ENCODE measurements around the gene STAT4. TPM values are rescaled to one million over a fixed set of nuclear protein-coding genes. Genes with fewer than 3 reads are reported as not detected.
A peak's percentile ranks its signal among the peaks of the same experiment; 100 is the strongest.

The STAT4 gene
- total RNA-seq, 1 donor from 2014 or later, result 1.6 TPM

- FAIRE-seq (no peak), DNase-seq (ENCODE audit: low read depth) (no peak)
- Mint-ChIP-seq H3K36me3 (ENCODE audit: low read depth, unreplicated experiment) (peaks cover 43% of the 10 kb centered on the region), H3K27ac (ENCODE audit: unreplicated experiment) (no peak overlapping the region), H3K9me3 (ENCODE audit: unreplicated experiment) (no peaks in the 10 kb centered on the region), H3K27me3 (ENCODE audit: low read depth, unreplicated experiment) (no peaks in the 10 kb centered on the region), H3K4me3 (ENCODE audit: unreplicated experiment) (peak overlapping the region; percentile 58), H3K4me1 (ENCODE audit: low read depth, unreplicated experiment) (peaks cover 57% of the 10 kb centered on the region)
- Histone ChIP-seq H3K4me1 (ENCODE audit: insufficient read depth, low read length) (peaks cover 32% of the 10 kb centered on the region), H3K4me2 (ENCODE audit: low read length) (no peak overlapping the region), H3K9me3 (ENCODE audit: insufficient read depth, low read depth, low read length) (no peaks in the 10 kb centered on the region), H3K36me3 (ENCODE audit: insufficient read depth, low read length) (peaks cover 59% of the 10 kb centered on the region), H3K27me3 (ENCODE audit: insufficient read depth, low read length) (no peaks in the 10 kb centered on the region), H3K4me3 (ENCODE audit: insufficient read depth, low read depth, low read length) (no peak overlapping the region), H3K79me2 (ENCODE audit: insufficient read depth, low read length) (no peaks in the 10 kb centered on the region), H4K20me1 (ENCODE audit: insufficient read depth, low read length) (peaks cover 22% of the 10 kb centered on the region), H3K9ac (ENCODE audit: low read length) (no peak overlapping the region), H2AFZ (ENCODE audit: low read depth, low read length) (no peak overlapping the region), H3K27ac (ENCODE audit: low read depth, low read length) (no peak overlapping the region)
- no peak for TF ChIP-seq EZH2 (IDR thresholded peaks at IDR 0.05; ENCODE audit: insufficient read depth, low read length)
- TF ChIP-seq CTCF (IDR thresholded peaks at IDR 0.05; ENCODE audit: insufficient read depth, low read depth, low read length), result no peak
Measured at GRCh38 chr2:190982262-190983034, 168.3 kb downstream of the STAT4 start.

- Histone ChIP-seq H3K9me3 (ENCODE audit: insufficient read depth, low read depth, low read length) (no peaks in the 10 kb centered on the region), H4K20me1 (ENCODE audit: insufficient read depth, low read length) (peaks cover 22% of the 10 kb centered on the region), H2AFZ (ENCODE audit: low read depth, low read length) (no peak overlapping the region), H3K4me2 (ENCODE audit: low read length) (no peak overlapping the region), H3K4me1 (ENCODE audit: insufficient read depth, low read length) (peaks cover 32% of the 10 kb centered on the region), H3K36me3 (ENCODE audit: insufficient read depth, low read length) (peaks cover 65% of the 10 kb centered on the region), H3K4me3 (ENCODE audit: insufficient read depth, low read depth, low read length) (no peak overlapping the region), H3K27me3 (ENCODE audit: insufficient read depth, low read length) (no peaks in the 10 kb centered on the region), H3K9ac (ENCODE audit: low read length) (no peak overlapping the region), H3K79me2 (ENCODE audit: insufficient read depth, low read length) (no peaks in the 10 kb centered on the region), H3K27ac (ENCODE audit: low read depth, low read length) (no peak overlapping the region)
- Mint-ChIP-seq H3K27ac (ENCODE audit: unreplicated experiment) (no peak overlapping the region), H3K27me3 (ENCODE audit: low read depth, unreplicated experiment) (no peaks in the 10 kb centered on the region), H3K36me3 (ENCODE audit: low read depth, unreplicated experiment) (peaks cover 41% of the 10 kb centered on the region), H3K9me3 (ENCODE audit: unreplicated experiment) (no peaks in the 10 kb centered on the region), H3K4me3 (ENCODE audit: unreplicated experiment) (no peak overlapping the region), H3K4me1 (ENCODE audit: low read depth, unreplicated experiment) (peaks cover 57% of the 10 kb centered on the region)
- FAIRE-seq, result no peak
- no peak for DNase-seq (ENCODE audit: low read depth)
- TF ChIP-seq CTCF (IDR thresholded peaks at IDR 0.05; ENCODE audit: insufficient read depth, low read depth, low read length), result no peak
Measured at GRCh38 chr2:190981733-190982132, 169.1 kb downstream of the STAT4 start.

DNA sequence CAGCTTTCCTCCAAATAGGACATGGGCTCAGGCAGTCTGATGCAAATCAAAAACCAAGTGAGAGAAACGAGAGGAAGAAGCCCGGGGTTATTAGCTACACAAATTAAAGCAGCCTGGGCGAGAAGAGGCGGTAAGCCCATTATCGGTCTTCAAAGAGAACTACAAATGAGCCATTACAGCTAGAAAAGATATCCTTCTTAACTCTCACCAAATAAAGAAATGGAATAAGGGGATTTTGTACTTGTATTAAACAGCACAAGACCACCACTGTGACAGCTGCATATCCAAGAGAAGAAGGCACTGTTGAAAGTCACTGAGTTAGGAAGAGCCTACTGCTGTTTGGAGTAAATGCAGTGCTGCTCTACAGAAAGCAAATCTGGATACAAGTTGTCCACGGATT, 169.5 kb downstream of the STAT4 start:
- DNase-seq (ENCODE audit: low read depth) (no peak), FAIRE-seq (no peak)
- Mint-ChIP-seq H3K36me3 (ENCODE audit: low read depth, unreplicated experiment) (peaks cover 43% of the 10 kb centered on the region), H3K27ac (ENCODE audit: unreplicated experiment) (peak overlapping the region; percentile 63), H3K27me3 (ENCODE audit: low read depth, unreplicated experiment) (no peaks in the 10 kb centered on the region), H3K9me3 (ENCODE audit: unreplicated experiment) (no peaks in the 10 kb centered on the region), H3K4me1 (ENCODE audit: low read depth, unreplicated experiment) (peaks cover 57% of the 10 kb centered on the region), H3K4me3 (ENCODE audit: unreplicated experiment) (no peak overlapping the region)
- H3K27ac ChIP-seq (ENCODE audit: low read depth, low read length), result no peak overlapping the region
- peaks cover 32% of the 10 kb centered on the region for H3K4me1 ChIP-seq (ENCODE audit: insufficient read depth, low read length)
- H4K20me1 ChIP-seq (ENCODE audit: insufficient read depth, low read length), result peaks cover 22% of the 10 kb centered on the region
- no peaks in the 10 kb centered on the region for H3K27me3 ChIP-seq (ENCODE audit: insufficient read depth, low read length)
- no peak overlapping the region for H3K4me2 ChIP-seq (ENCODE audit: low read length)
- no peaks in the 10 kb centered on the region for H3K9me3 ChIP-seq (ENCODE audit: insufficient read depth, low read depth, low read length)
- no peak overlapping the region for H2AFZ ChIP-seq (ENCODE audit: low read depth, low read length)
- TF ChIP-seq CTCF (IDR thresholded peaks at IDR 0.05; ENCODE audit: insufficient read depth, low read depth, low read length) (no peak), EZH2 (IDR thresholded peaks at IDR 0.05; ENCODE audit: insufficient read depth, low read length) (no peak)
- no peak overlapping the region for H3K9ac ChIP-seq (ENCODE audit: low read length)
- H3K36me3 ChIP-seq (ENCODE audit: insufficient read depth, low read length), result peaks cover 66% of the 10 kb centered on the region
- no peaks in the 10 kb centered on the region for H3K79me2 ChIP-seq (ENCODE audit: insufficient read depth, low read length)
- H3K4me3 ChIP-seq (ENCODE audit: insufficient read depth, low read depth, low read length), result no peak overlapping the region
